ENCODE data around the gene HNMT. TPM values are rescaled to one million over a fixed set of nuclear protein-coding genes. Genes with fewer than 3 reads are reported as not detected.

HNMT gene
- total and polyA plus RNA-seq, 11 donors = 4.5 to 38.1 (median 10.2) TPM

- intact Hi-C loops (cut with DNase I) = no loop called here
- TF ChIP-seq CTCF (IDR thresholded peaks at IDR 0.05) (no peak), POLR2A (IDR thresholded peaks at IDR 0.05) (no peak)
- no peak overlapping the region for H3K27ac ChIP-seq
- peaks cover 0 to 45% (median 17%) of the 10 kb centered on the region in 9 donors for H3K36me3 ChIP-seq
- no peaks in the 10 kb centered on the region for H3K9me3 ChIP-seq
- H3K27me3 ChIP-seq = no peaks in the 10 kb centered on the region
- no peak for DNase-seq
- H3K4me3 ChIP-seq = no peak overlapping the region
- 72 to 80% (median 74%) methylated on average over 4 of the region's 4 CpGs for WGBS, 4 donors
- no peaks in the 10 kb centered on the region for H3K4me1 ChIP-seq
- no peak for ATAC-seq
These were observed 46.6 kb downstream of the HNMT start for GRCh38 chr2:138010890-138011289.

GRCh38 chr2:138012082-138012481 is 47.8 kb downstream of the HNMT start:
- TF ChIP-seq POLR2A (IDR thresholded peaks at IDR 0.05) (no peak), CTCF (IDR thresholded peaks at IDR 0.05) (no peak)
- DNase-seq (no peak), ATAC-seq (no peak)
- 93 to 97% (median 94%) methylated on average over 3 of the region's 3 CpGs for WGBS, 4 donors
- no peaks in the 10 kb centered on the region for H3K27me3 ChIP-seq
- H3K4me1 ChIP-seq = no peaks in the 10 kb centered on the region
- intact Hi-C loops (cut with DNase I) = no loop called here
- H3K4me3 ChIP-seq = no peak overlapping the region
- no peak overlapping the region for H3K27ac ChIP-seq
- peaks cover 0 to 34% (median 11%) of the 10 kb centered on the region in 9 donors for H3K36me3 ChIP-seq
- H3K9me3 ChIP-seq = no peaks in the 10 kb centered on the region

GRCh38 chr2:138012968-138013367 is 48.7 kb downstream of the HNMT start:
- Histone ChIP-seq H3K27me3 (no peaks in the 10 kb centered on the region), H3K4me3 (no peak overlapping the region), H3K27ac (no peak overlapping the region), H3K9me3 (no peaks in the 10 kb centered on the region), H3K4me1 (no peaks in the 10 kb centered on the region), H3K36me3 (peaks cover 0 to 34% (median 6%) of the 10 kb centered on the region in 9 donors)
- intact Hi-C loops (cut with DNase I) = no loop called here
- ATAC-seq (no peak), DNase-seq (no peak)
- WGBS, 4 donors = 92 to 96% (median 96%) methylated on average over 3 of the region's 3 CpGs
- TF ChIP-seq POLR2A (IDR thresholded peaks at IDR 0.05) = no peak
- TF ChIP-seq CTCF (IDR thresholded peaks at IDR 0.05) = no peak

GRCh38 chr2:138013639-138014038 is 49.4 kb downstream of the HNMT start:
- 58 to 71% (median 66%) methylated on average over 2 of the region's 2 CpGs for WGBS, 4 donors
- no peak overlapping the region for H3K4me3 ChIP-seq
- no peak for ATAC-seq
- peaks cover 0 to 34% (median 3%) of the 10 kb centered on the region in 9 donors for H3K36me3 ChIP-seq
- no peak for DNase-seq
- intact Hi-C loops (cut with DNase I) = no loop called here
- no peaks in the 10 kb centered on the region for H3K9me3 ChIP-seq
- TF ChIP-seq POLR2A (IDR thresholded peaks at IDR 0.05) = no peak
- TF ChIP-seq CTCF (IDR thresholded peaks at IDR 0.05) = no peak
- H3K4me1 ChIP-seq = no peaks in the 10 kb centered on the region
- H3K27me3 ChIP-seq = no peaks in the 10 kb centered on the region
- no peak overlapping the region for H3K27ac ChIP-seq

All from heart left ventricle (tissue), 16 donors.